ENCODE results near the gene MCRIP2. TPM values are rescaled to one million over a fixed set of nuclear protein-coding genes. Genes with fewer than 3 reads are reported as not detected.

MCRIP2 gene
- total and polyA plus RNA-seq, 9 of the 15 experiments (the other 6 are each of a cell fraction or from before 2014, with no cell fraction given) = 0.80 to 120 (median 35.2) TPM

DNA sequence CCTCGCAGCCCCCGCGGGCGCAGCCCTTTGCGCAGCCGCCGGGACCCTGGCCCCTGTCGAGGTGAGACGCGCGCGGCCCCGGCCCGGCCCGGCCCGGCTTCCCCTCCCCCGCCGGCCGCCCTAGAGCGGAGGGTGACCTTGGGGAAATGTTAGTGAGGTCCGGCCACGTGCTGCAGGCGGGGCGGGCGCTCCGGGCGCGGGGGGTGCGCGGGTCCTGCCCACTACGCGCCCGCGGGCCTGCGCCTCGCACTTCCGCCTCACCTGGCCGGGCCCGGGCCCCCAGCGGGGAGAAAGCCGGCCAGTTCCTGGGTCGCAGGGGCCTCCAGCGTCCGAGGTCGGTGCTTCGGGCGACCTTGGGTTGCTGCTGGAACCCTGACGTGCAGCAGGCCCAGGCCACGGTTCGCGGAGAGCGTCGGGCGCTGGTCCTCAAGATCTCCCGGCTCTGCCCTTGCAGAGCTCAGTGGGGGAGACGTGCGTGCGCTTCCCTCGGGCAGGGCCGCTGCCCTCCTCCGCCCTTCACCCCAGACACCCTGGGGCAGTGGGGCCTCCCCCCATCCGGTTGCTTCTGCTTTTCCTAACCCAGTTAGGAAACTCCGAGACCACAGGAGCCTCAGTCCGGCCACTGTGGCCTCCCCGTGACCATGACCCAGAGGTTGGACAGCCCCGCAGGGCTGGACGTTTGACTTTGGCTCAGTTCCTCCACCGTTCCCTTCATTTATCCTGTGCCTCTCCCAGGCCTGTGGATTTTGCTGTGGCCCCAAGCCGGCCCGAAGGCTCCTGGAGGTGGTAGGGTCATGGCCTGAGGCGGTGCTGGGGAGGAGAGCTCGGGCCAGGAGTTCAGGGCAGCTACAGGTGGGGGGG is 791 bp downstream of the MCRIP2 start (continued):
- TF ChIP-seq, protein P1, sequence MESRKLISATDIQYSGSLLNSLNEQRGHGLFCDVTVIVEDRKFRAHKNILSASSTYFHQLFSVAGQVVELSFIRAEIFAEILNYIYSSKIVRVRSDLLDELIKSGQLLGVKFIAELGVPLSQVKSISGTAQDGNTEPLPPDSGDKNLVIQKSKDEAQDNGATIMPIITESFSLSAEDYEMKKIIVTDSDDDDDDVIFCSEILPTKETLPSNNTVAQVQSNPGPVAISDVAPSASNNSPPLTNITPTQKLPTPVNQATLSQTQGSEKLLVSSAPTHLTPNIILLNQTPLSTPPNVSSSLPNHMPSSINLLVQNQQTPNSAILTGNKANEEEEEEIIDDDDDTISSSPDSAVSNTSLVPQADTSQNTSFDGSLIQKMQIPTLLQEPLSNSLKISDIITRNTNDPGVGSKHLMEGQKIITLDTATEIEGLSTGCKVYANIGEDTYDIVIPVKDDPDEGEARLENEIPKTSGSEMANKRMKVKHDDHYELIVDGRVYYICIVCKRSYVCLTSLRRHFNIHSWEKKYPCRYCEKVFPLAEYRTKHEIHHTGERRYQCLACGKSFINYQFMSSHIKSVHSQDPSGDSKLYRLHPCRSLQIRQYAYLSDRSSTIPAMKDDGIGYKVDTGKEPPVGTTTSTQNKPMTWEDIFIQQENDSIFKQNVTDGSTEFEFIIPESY (CRISPR knock-in tag; IDR thresholded peaks at IDR 0.05) = peak; percentile 48; the same call in 1 of the 2 replicates
- TF ChIP-seq MYC (IDR thresholded peaks at IDR 0.05; ENCODE audit: low read depth, low read length) (peak; percentile 88), MYC (CRISPR knock-in tag; IDR thresholded peaks at IDR 0.05; ENCODE audit: borderline replicate concordance, low read depth) (no peak), USF2 (CRISPR knock-in tag; IDR thresholded peaks at IDR 0.05) (peak; percentile 71), TSC22D4 (tag; IDR thresholded peaks at IDR 0.05) (no peak), CBX1 (IDR thresholded peaks at IDR 0.05; ENCODE audit: low read depth) (no peak), SMARCE1 (IDR thresholded peaks at IDR 0.05) (no peak), ZC3H11A (IDR thresholded peaks at IDR 0.05; ENCODE audit: low read depth, low read length) (no peak), SMARCB1 (IDR thresholded peaks at IDR 0.05; ENCODE audit: insufficient read length, low read depth) (no peak), HMGN3 (IDR thresholded peaks at IDR 0.05; ENCODE audit: borderline replicate concordance, extremely low read depth, insufficient read length, low read depth, low read length) (no peak), CEBPG (CRISPR knock-in tag; IDR thresholded peaks at IDR 0.05) (no peak), CEBPG (tag; conservative IDR thresholded peaks at IDR 0.05 in 1 of 2, IDR thresholded peaks at IDR 0.05 in 1 of 2) (no peak), SIN3A (IDR thresholded peaks at IDR 0.05; ENCODE audit: borderline replicate concordance in 2 of 2, control insufficient read depth in 1 of 2, low read depth in 2 of 2, low read length in 2 of 2) (peak; percentile 17 to 50; a peak in 2 of 4 replicates), SMAD2 (IDR thresholded peaks at IDR 0.05; ENCODE audit: low read depth, low read length) (no peak), MAZ (CRISPR knock-in tag; conservative IDR thresholded peaks at IDR 0.05 in 1 of 2, IDR thresholded peaks at IDR 0.05 in 1 of 2) (no peak; a peak in 2 of 4 replicates), FOXA3 (CRISPR knock-in tag; conservative IDR thresholded peaks at IDR 0.05 in 1 of 2, IDR thresholded peaks at IDR 0.05 in 1 of 2) (no peak), LCOR (CRISPR knock-in tag; IDR thresholded peaks at IDR 0.05) (no peak), ATF7 (IDR thresholded peaks at IDR 0.05) (no peak), KAT7 (CRISPR knock-in tag; IDR thresholded peaks at IDR 0.05; ENCODE audit: borderline replicate concordance) (peak; percentile 28; the same call in 1 of the 2 replicates)
- TF ChIP-seq, protein P2, sequence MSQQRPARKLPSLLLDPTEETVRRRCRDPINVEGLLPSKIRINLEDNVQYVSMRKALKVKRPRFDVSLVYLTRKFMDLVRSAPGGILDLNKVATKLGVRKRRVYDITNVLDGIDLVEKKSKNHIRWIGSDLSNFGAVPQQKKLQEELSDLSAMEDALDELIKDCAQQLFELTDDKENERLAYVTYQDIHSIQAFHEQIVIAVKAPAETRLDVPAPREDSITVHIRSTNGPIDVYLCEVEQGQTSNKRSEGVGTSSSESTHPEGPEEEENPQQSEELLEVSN (IDR thresholded peaks at IDR 0.05; ENCODE audit: borderline replicate concordance in 1 of 2, extremely low read depth in 1 of 2, insufficient read depth in 1 of 2, insufficient read length in 1 of 2, low read depth in 1 of 2, low read length in 1 of 2, poor library complexity in 1 of 2, severe bottlenecking in 1 of 2) = peak; percentile 80 to 82
- TF ChIP-seq, protein P3, sequence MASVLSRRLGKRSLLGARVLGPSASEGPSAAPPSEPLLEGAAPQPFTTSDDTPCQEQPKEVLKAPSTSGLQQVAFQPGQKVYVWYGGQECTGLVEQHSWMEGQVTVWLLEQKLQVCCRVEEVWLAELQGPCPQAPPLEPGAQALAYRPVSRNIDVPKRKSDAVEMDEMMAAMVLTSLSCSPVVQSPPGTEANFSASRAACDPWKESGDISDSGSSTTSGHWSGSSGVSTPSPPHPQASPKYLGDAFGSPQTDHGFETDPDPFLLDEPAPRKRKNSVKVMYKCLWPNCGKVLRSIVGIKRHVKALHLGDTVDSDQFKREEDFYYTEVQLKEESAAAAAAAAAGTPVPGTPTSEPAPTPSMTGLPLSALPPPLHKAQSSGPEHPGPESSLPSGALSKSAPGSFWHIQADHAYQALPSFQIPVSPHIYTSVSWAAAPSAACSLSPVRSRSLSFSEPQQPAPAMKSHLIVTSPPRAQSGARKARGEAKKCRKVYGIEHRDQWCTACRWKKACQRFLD (CRISPR knock-in tag; IDR thresholded peaks at IDR 0.05) = peak; percentile 59; the same call in 1 of the 2 replicates
